Endothelial cell of umbilical vein (primary cell): Measurements from ENCODE around the gene CNOT4. TPM values are rescaled to one million over a fixed set of nuclear protein-coding genes. Genes with fewer than 3 reads are reported as not detected.

Experiments
- BruUV-seq: library from RNA; stranded (reverse); fragments of 400-500 nt; replicated peaks from 2 replicates; lab custom pipeline; 2021; lab: Mats Ljungman, UMichigan
- CTCF ChIA-PET: fragments of 300-600, 350-600 bp; sonication (Branson Sonifier 250); formaldehyde crosslinking; loops from one replicate; lab custom pipeline; 2021; ENCODE audit warnings: antibody characterized with exemption, inconsistent platforms; lab: Charles Lee
- POLR2A ChIA-PET: fragments of 300-600, 350-600 bp; sonication (Branson Sonifier 250); formaldehyde crosslinking; loops from one replicate; lab custom pipeline; 2021; ENCODE audit warnings: antibody characterized with exemption, inconsistent platforms; lab: Charles Lee
- DNase-seq: peaks from one replicate; pipeline ENCODE4 v3.0.0-alpha.2; 2011; ENCODE audit warnings: low read depth, low spot score
- FAIRE-seq: peaks from 2 replicates; lab custom pipeline; 2011; peaks lifted over from hg19 to GRCh38; lab: Jason Lieb, UNC
- H2AFZ ChIP-seq: 2 replicates; pipeline ENCODE4 v1.6.0; 2012; ENCODE audit warnings: low read depth, low read length, control low read depth, inconsistent platforms
- H3K27ac ChIP-seq: 2 replicates; pipeline ENCODE4 v1.5.1; 2011; ENCODE audit warnings: low read depth, mild to moderate bottlenecking, control low read depth, low read length, moderate library complexity; ENCODE audit not compliant: insufficient read depth
- H3K27me3 ChIP-seq, 2 experiments: 2 replicates each; pipeline versions ENCODE4 v1.6.0 to v1.6.1; 2011; ENCODE audit warnings: low read length in 2 of 2, mixed read lengths in 1 of 2; ENCODE audit not compliant: control insufficient read depth in 2 of 2, insufficient read depth in 2 of 2
- H3K36me3 ChIP-seq, 2 experiments: 2 replicates in 1 of 2; 3 replicates in 1 of 2; pipeline ENCODE4 v1.5.1; 2011; ENCODE audit warnings: low read length in 2 of 2, mild to moderate bottlenecking in 1 of 2, moderate library complexity in 1 of 2; ENCODE audit not compliant: control insufficient read depth in 2 of 2, insufficient read depth in 2 of 2; ENCODE audit errors: extremely low read depth in 1 of 2
- H3K4me1 ChIP-seq: 3 replicates; pipeline ENCODE4 v1.5.1; 2011; ENCODE audit warnings: mild to moderate bottlenecking, low read length; ENCODE audit not compliant: control insufficient read depth, insufficient read depth; ENCODE audit errors: extremely low read depth
- H3K4me2 ChIP-seq: 2 replicates; pipeline ENCODE4 v1.6.1; 2011; ENCODE audit warnings: low read length, control low read depth, mixed read lengths; ENCODE audit not compliant: insufficient read depth
- H3K4me3 ChIP-seq, 3 experiments: fragments of 200-600 bp in 1 of 3; sonication (generic), shearing (Covaris generic) in 1 of 3; replicated peaks in 1 of 3; 2 replicates each; pipeline ENCODE4 v1.5.1; 2011 to 2016; ENCODE audit warnings: control low read depth in 3 of 3, low read length in 3 of 3, mild to moderate bottlenecking in 2 of 3, inconsistent platforms in 1 of 3, low read depth in 1 of 3, moderate library complexity in 1 of 3; ENCODE audit not compliant: insufficient read depth in 1 of 3
- H3K79me2 ChIP-seq: 2 replicates; pipeline ENCODE4 v1.6.0; 2012; ENCODE audit warnings: low read length, inconsistent platforms; ENCODE audit not compliant: control insufficient read depth, insufficient read depth
- H3K9ac ChIP-seq: replicated peaks from 2 replicates; pipeline ENCODE3; 2011; ENCODE audit warnings: low read length, control low read depth; ENCODE audit not compliant: insufficient read depth; ENCODE audit errors: extremely low read depth
- H3K9me1 ChIP-seq: replicated peaks from 3 replicates; pipeline ENCODE4 v1.6.0; 2011; ENCODE audit warnings: mild to moderate bottlenecking, low read length; ENCODE audit not compliant: control insufficient read depth, insufficient read depth; ENCODE audit errors: extremely low read depth
- H3K9me3 ChIP-seq: replicated peaks from 2 replicates; pipeline ENCODE4 v1.5.1; 2012; ENCODE audit warnings: low read length, inconsistent platforms; ENCODE audit not compliant: control insufficient read depth, insufficient read depth
- H4K20me1 ChIP-seq: replicated peaks from 2 replicates; pipeline ENCODE3; 2011; ENCODE audit warnings: mild to moderate bottlenecking, low read length; ENCODE audit not compliant: control insufficient read depth, insufficient read depth; ENCODE audit errors: extremely low read depth
- CTCF ChIP-seq, 2 donors: IDR thresholded peaks; 1 replicate in 1 of 2; 2 replicates in 1 of 2; pipeline ENCODE4 v1.5.1; 2011; ENCODE audit warnings: low read length in 2 of 2, mild to moderate bottlenecking in 2 of 2, moderate library complexity in 2 of 2, control low read depth in 1 of 2, inconsistent platforms in 1 of 2, low read depth in 1 of 2; ENCODE audit not compliant: insufficient read depth in 1 of 2; ENCODE audit errors: extremely low read depth in 1 of 2
- EZH2 ChIP-seq: IDR thresholded peaks from 2 replicates; pipeline ENCODE4 v1.6.1; 2012; ENCODE audit warnings: borderline replicate concordance, low read depth, mild to moderate bottlenecking, moderate library complexity, low read length, inconsistent platforms; ENCODE audit not compliant: severe bottlenecking
- FOS ChIP-seq: IDR thresholded peaks from 2 replicates; pipeline ENCODE4 v1.6.1; 2011; ENCODE audit warnings: mild to moderate bottlenecking, low read length, moderate library complexity, borderline replicate concordance; ENCODE audit not compliant: insufficient read depth
- GATA2 ChIP-seq: IDR thresholded peaks from 2 replicates; pipeline ENCODE4 v1.7.0; 2011; ENCODE audit warnings: low read depth, mild to moderate bottlenecking, moderate library complexity, mixed read lengths, low read length; ENCODE audit not compliant: insufficient read length, insufficient read depth
- JUN ChIP-seq: IDR thresholded peaks from 2 replicates; pipeline ENCODE4 v1.6.1; 2011; ENCODE audit warnings: borderline replicate concordance, low read depth; ENCODE audit not compliant: insufficient read length, insufficient read depth
- MAX ChIP-seq: IDR thresholded peaks from 2 replicates; pipeline ENCODE4 v1.6.1; 2011; ENCODE audit not compliant: insufficient read depth, insufficient read length
- MYC ChIP-seq: IDR thresholded peaks from one replicate; pipeline ENCODE4 v1.6.1; 2011; ENCODE audit warnings: mild to moderate bottlenecking, low read depth, low read length
- POLR2A ChIP-seq: IDR thresholded peaks from 2 replicates; pipeline ENCODE4 v1.6.1; 2012; ENCODE audit warnings: low read depth, mild to moderate bottlenecking, control low read depth, low read length
- POLR2AphosphoS5 ChIP-seq: IDR thresholded peaks from 2 replicates; pipeline ENCODE4 v1.6.1; 2012; ENCODE audit warnings: low read depth, mild to moderate bottlenecking, control low read depth, low read length, moderate library complexity; ENCODE audit not compliant: insufficient read depth
- dilution Hi-C: fragments of 300-500 bp; cut with MboI; formaldehyde crosslinking; loops from one replicate; pipeline ENCODE4 v1.15.0; 2019; ENCODE audit warnings: low sequenced_read_pairs; ENCODE audit not compliant: extremely low pct_ligation_motif_present
- intact Hi-C: fragments of 100-400 bp; cut with micrococcal nuclease; formaldehyde crosslinking; loops from one replicate; pipeline ENCODE4 v1.10.0; 2022
- polyA plus RNA-seq, 4 experiments: library from polyadenylated mRNA; depleted of rRNA in 3 of 4; stranded (reverse) in 3 of 4; unstranded in 1 of 4; fragments of >200 nt; gene quantifications; 2 replicates each; pipeline versions ENCODE4 v1.2.1 to v1.2.3, GENCODE V29; 2011 to 2012; ENCODE audit warnings: missing spikeins in 1 of 4
- total RNA-seq: library from RNA; stranded (reverse); gene quantifications from 2 replicates; pipeline ENCODE4 v1.2.3, GENCODE V29; 2021

Gene CNOT4
- total and polyA plus RNA-seq, 2 donors (not counting 3 experiments of a cell fraction or from before 2014, with no cell fraction given) = 10.3 to 21.7 TPM

DNA sequence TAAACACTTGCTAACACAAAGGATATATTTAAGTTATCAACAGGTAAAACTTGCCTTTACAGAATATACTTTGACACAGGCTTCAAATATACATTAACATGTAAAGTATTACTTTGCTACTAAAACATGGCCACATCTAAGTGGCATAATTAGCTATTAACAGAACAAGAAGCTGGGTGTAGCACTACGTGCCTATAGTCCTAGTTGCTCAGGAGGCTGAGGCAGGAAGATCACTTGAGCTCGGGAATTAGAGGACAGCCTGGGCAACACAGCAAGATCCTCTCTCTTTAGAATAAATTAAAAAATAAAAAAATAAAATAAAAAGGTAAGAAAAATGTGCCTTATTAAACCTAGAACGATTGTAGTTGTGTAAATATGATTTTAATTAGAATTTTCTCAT, 106.6 kb downstream of the CNOT4 start:
- H3K79me2 ChIP-seq = no peaks in the 10 kb centered on the region

More for the DNA sequence above, 106.6 kb downstream of the CNOT4 start:
- no peaks in the 10 kb centered on the region for H3K4me1 ChIP-seq
- no peaks in the 10 kb centered on the region for H3K27me3 ChIP-seq
- no peak overlapping the region for H2AFZ ChIP-seq
- DNase-seq (no peak), FAIRE-seq (no peak)
- ChIA-PET CTCF (no interaction called here), POLR2A (interaction anchor here (0.5 to 0.6 kb wide), 2 partner anchors 299 to 680 kb away, joined by 3 to 7 read pairs; no protein-coding TSS in a partner anchor)
- no TSS peak for BruUV-seq
- dilution Hi-C loops (no loop called here), intact Hi-C loops (no loop called here)
- no peaks in the 10 kb centered on the region for H3K9me3 ChIP-seq
- no peak overlapping the region for H3K9ac ChIP-seq
- H3K4me3 ChIP-seq = no peak overlapping the region
- peaks cover 0 to 4% of the 10 kb centered on the region in 2 experiments for H3K36me3 ChIP-seq
- H3K9me1 ChIP-seq = no peaks in the 10 kb centered on the region
- H3K27ac ChIP-seq = no peak overlapping the region
- H4K20me1 ChIP-seq = no peaks in the 10 kb centered on the region
- TF ChIP-seq POLR2A = no peak
- no peak for TF ChIP-seq POLR2AphosphoS5
- no peak for TF ChIP-seq EZH2
- TF ChIP-seq GATA2 = no peak
- TF ChIP-seq CTCF (IDR thresholded peaks at IDR 0.05; ENCODE audit: extremely low read depth in 1 of 2, insufficient read depth in 1 of 2, low read depth in 1 of 2, low read length in 2 of 2) = no peak
- no peak for TF ChIP-seq JUN
- TF ChIP-seq FOS = no peak
- TF ChIP-seq MAX = no peak
- TF ChIP-seq MYC = no peak
- no peak overlapping the region for H3K4me2 ChIP-seq
